LNCaP clone FGC (cell line): ENCODE results near the gene ELMO1.

ENCODE experiments used
- DNase-seq: peaks from one replicate; pipeline ENCODE4 v3.0.0-alpha.2; 2011; ENCODE audit warnings: low read depth
- H3K4me3 ChIP-seq: 2 replicates; pipeline ENCODE4 v1.5.1; 2011; ENCODE audit warnings: mild to moderate bottlenecking, low read depth, low read length, control low read depth
- CTCF ChIP-seq: IDR thresholded peaks from 2 replicates; pipeline ENCODE4 v1.5.1; 2012; ENCODE audit warnings: mild to moderate bottlenecking; ENCODE audit not compliant: control insufficient read depth, insufficient read depth; ENCODE audit errors: extremely low read depth

The ELMO1 gene

GRCh38 chr7:37367010-37367409, 81.7 kb downstream of the ELMO1 start:
- H3K4me3 ChIP-seq: no peak overlapping the region
- no peak for TF ChIP-seq CTCF
- DNase-seq: no peak

- DNase-seq: no peak
- TF ChIP-seq CTCF: no peak
- H3K4me3 ChIP-seq: no peak overlapping the region
Observed at GRCh38 chr7:37366445-37366844, 82.2 kb downstream of the ELMO1 start.

GRCh38 chr7:37365405-37365804, 83.3 kb downstream of the ELMO1 start:
- no peak for DNase-seq
- TF ChIP-seq CTCF: no peak
- H3K4me3 ChIP-seq: no peak overlapping the region

- H3K4me3 ChIP-seq: no peak overlapping the region
- DNase-seq: no peak
- TF ChIP-seq CTCF: no peak
Observed at GRCh38 chr7:37364856-37365255, 83.8 kb downstream of the ELMO1 start.

- no peak for TF ChIP-seq CTCF
- no peak overlapping the region for H3K4me3 ChIP-seq
- no peak for DNase-seq
Observed at GRCh38 chr7:37363536-37364491, 84.8 kb downstream of the ELMO1 start.

GRCh38 chr7:37362802-37363201, 85.9 kb downstream of the ELMO1 start:
- DNase-seq: no peak
- no peak overlapping the region for H3K4me3 ChIP-seq
- no peak for TF ChIP-seq CTCF

- no peak for TF ChIP-seq CTCF
- no peak for DNase-seq
- H3K4me3 ChIP-seq: no peak overlapping the region
Observed at GRCh38 chr7:37360484-37360883, 88.2 kb downstream of the ELMO1 start.
